HG03460 (cell line): Measurements from ENCODE around the gene ELP5.
A peak's percentile ranks its signal among the peaks of the same experiment; 100 is the strongest.

Experiments used
- ATAC-seq: cut with Tn5 transposase; IDR thresholded peaks from one replicate; pipeline ENCODE4 v1.9.1; 2021; ENCODE audit not compliant: unreplicated experiment

ELP5 gene

DNA sequence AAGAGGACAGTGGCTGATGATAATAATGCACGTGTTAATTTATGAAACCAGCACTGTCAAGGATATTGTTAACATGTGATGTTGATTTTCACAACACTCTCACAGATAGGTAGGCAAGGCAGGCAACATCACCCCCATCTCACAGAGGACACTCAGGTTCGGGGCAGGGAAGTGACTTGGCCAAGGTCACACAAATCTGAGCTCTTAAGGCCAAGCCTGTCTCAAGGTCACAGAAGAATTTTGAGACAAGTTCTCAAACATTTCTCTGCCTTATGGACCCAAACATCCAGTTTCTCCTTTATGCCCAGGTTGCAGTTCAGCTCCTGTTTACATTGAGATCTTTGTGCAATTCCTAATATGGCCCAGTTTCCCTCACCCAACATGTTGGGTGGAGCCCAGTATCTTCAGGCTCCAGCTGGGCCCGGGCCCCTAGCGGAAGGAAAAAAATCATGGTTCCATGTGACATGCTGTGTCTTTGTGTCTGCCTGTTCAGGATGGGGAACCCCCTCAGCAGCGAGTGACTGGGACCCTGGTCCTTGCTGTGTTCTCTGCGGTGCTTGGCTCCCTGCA, 30.8 kb downstream of the ELP5 start:
- ATAC-seq: no peak

DNA sequence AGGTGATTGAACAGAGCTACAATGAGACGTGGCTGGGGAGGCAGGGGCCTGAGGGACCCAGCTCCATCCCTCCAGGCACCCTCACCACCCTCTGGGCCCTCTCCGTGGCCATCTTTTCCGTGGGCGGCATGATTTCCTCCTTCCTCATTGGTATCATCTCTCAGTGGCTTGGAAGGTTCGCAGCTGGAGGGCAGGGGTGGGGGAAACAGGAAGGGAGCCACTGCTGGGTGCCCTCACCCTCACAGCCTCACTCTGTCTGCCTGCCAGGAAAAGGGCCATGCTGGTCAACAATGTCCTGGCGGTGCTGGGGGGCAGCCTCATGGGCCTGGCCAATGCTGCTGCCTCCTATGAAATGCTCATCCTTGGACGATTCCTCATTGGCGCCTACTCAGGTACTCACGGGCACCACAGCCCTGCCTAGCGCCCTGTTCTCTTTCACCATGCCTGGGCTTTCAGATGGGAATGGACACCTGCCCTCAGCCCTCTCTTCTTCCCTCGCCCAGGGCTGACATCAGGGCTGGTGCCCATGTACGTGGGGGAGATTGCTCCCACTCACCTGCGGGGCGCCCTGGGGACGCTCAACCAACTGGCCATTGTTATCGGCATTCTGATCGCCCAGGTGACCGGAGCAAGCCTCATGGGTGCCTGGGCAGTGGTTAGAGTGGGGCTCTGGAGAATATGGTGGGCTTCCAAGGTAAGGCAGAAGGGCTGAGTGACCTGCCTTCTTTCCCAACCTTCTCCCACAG, 31.6 kb downstream of the ELP5 start:
- ATAC-seq: no peak

DNA sequence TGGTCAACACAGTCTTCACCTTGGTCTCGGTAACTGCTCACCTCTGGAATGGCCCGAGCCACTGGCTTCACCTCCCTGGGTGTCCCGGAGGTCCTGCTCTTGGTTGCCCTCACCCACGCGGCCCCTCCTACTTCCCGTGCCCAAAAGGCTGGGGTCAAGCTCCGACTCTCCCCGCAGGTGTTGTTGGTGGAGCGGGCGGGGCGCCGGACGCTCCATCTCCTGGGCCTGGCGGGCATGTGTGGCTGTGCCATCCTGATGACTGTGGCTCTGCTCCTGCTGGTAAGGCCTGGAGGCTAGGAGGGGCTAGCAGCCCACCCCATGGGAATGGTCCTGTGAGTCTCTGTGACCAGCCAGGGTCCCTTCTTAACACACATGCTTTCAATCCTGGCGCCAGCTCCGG, 32.9 kb downstream of the ELP5 start:
- no peak for ATAC-seq

DNA sequence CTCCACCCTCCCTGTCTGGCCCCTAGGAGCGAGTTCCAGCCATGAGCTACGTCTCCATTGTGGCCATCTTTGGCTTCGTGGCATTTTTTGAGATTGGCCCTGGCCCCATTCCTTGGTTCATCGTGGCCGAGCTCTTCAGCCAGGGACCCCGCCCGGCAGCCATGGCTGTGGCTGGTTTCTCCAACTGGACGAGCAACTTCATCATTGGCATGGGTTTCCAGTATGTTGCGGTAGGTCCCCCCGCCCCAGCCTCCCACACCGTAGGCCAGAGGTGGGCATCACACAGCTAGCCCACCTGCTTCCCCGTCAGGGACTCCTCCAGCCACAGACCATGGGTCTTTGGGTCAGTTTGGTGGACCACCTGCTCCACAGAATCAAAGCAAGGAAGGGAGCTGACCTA, 33.7 kb downstream of the ELP5 start:
- no peak for ATAC-seq

DNA sequence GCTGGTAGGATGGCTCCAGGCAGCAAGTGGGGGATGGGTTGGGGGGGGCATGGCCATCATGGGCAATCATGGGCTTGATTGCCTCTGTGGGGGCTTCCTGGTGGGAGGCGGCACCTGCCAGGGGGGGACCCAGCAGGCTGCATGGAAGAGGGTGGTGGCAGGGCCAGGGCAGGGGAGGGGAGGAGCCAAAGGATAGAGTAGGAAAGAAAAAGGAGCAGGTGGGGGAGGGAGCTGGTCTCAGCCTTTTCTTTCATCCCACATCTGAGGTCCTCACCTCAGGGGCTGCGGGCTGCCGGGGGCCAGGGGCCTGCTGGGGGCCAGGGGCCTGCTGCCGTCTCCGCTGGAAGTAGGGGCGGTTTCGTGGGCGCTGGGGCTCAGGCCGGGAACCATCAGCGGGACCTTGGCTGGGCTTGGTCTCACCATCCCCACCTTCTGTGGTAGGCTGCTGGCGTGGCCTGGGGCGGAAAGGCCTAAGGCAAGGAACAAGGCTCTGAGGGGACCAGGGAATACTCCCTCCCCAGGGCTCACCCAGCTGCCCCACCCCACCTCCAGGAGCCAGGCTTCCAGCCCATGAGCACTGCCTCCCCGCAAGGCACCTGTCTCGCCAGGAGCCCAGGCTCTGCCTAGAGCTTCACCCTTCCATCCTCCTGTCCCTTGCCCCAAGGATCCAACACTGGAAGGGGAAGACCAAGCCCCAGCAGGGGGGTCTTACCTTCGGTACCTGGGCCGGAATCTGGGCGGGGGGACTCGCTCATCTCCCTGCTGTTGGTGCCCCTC, 37.4 kb downstream of the ELP5 start:
- ATAC-seq: no peak

DNA sequence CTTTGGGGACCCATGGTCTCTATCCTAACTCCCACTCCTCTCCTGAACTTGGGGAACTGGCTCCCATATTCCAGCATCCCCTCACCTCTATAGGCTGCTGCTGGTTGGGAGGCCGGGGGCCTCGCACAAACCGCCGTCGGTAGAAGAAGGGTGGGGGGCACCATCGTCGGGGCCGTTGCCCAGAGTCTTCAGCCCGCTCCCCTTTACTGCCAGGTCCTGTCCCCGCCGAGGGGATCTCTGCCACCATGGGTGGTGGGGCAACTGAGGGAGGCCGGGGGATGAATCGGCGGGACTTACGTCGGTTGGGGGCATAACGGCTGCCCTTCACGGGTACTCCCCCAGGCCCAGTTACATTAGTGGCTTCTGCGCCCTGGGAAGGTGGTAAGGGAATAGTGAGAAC, 38.2 kb downstream of the ELP5 start:
- no peak for ATAC-seq

DNA sequence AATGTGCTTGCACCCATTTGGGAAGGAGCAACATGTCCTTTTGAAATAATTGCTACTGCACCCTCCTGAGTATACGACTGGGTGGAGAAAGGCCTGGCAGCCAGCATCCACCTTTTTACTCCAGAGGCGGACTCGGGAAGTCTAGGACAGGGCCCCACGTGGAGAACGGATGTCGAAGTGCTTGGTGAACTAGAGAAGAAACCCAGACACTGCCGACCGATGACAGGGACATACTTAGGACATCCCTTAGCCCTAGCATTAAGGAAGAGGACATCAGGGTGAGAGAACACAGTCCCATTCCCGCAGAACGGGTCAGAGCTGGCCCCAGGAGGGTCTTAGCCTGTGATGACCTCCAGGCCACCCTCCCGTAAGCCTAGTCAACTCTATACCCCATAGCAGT, 38.7 kb downstream of the ELP5 start:
- ATAC-seq: no peak

DNA sequence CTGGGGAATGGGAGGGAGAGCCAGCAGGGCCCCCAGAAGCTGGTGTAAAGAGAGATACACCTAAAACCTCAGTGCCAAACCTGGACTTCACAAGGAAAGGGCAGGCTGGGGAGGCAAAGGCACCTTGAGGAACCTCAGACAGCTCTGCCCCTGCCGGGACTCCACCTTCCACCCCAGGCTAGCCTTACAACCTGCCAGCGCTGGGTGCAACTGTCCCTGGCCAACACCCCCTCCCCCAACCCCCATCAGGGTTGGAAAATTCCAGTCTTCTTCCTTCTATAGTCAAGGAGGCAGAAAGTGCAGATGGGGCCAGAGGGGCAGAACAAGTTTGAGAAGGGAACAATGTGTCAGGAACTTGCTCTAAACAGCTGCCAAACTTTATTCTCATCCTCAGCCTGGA, 40.2 kb downstream of the ELP5 start:
- ATAC-seq: no peak

DNA sequence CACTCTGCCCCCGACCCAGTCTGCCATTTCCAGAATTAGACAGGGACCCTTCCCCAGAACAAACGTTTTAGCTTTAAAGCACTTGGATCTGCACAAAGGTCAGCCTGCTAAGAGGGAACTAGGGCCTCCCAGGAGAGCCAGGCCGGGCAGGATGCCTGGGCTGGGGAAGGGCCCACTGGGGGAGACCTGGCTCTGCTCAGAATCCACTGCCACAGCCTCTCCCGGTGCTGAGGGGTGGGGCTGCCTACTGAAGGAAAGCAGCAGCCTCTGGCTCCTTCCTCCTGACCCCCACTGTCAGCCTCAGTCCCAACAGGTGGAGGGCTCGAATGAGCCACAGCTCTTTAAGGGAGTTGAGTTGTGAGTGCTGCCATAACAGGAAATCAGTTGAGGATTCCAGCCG, 40.7 kb downstream of the ELP5 start:
- no peak for ATAC-seq

DNA sequence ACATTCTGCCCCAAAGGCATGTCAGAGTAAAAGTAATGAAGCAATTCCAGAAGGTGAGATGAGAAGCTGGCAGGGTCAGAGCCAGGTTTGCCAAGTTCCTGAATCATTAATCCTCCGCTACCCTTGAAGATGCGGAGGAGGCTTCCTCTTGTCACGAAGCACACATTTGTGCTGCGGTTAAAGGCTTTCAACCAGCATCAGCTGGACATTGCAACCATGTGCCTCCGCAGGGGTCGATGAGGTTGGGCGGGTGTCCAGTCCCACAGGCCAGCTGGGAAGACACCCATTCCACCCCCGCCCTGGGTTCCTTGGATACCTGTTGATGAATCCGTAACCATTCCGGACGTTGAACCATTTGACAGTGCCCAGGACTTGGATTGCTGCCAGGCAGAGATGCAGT, 41.1 kb downstream of the ELP5 start:
- no peak for ATAC-seq

DNA sequence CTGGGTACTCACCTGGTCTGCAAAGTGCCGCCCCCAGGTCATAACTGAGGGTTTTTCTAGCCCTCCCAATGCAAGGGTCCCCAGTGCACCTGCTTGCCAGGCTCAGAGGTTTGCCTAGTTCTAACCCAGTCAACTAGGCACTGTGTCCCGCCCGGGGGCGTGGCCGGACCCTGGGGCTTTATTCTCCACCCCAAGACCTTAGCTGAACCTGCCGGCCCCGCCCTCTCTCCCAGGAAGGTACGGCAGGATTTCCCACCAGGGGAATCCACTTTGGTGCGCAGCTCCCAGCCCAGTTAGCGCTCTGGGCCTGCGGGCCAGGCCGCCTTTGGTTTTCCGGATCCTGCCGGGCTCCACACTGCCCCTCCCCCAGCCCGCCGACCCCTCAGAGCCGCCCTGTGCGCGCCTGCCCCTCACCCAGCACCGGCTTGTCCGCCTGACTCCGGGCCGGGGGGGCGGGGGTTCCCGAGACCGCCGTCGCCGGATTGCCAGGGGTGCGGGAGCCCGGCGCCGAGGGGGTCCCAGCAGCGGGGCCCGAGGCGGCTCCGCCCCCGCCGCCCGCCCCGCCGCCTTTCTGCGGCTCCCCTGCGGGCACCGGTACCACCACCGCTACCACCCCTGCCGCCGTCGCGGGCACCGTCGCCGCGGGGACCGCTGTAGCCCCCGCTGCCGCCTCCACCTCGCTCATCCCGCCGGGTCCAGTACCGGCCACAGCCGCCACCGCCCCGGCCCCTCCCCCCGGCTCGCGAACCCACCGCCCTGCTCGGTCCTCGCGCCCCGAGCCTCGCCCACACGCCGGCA, 42.0 kb downstream of the ELP5 start:
- no peak for ATAC-seq

DNA sequence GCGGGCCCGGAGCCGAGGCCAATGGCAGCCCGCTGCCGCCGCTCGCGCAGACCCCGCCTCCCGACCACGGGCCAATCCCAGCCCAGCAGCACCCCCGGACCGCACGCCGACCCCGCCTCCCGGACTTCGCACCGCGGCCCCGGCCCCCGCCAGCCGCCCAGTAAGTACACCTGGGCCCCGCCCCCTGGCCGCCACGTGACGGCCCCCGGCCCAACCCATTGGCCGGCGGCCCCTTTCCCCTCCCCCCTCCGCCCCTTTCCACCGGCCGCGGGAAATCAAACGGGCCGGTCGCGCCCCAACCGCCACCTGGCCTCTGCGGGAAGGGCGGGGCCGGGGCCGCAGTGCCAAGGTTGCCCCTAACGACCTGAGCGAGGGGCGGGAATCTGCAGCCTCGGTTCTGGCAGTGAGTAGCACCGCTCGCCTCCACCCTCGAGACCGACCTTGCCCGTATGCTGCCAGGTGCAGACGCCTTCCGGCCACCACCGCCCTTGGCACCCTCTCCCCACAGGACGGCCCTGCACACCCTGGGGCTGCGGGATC, 42.7 kb downstream of the ELP5 start, which contains the start of gene YBX2:
TSS of gene YBX2 (minus strand) at position 26 of the 540 bp plus-strand sequence. CDS start 139 bp downstream, outside the sequence.
- no peak for ATAC-seq

DNA sequence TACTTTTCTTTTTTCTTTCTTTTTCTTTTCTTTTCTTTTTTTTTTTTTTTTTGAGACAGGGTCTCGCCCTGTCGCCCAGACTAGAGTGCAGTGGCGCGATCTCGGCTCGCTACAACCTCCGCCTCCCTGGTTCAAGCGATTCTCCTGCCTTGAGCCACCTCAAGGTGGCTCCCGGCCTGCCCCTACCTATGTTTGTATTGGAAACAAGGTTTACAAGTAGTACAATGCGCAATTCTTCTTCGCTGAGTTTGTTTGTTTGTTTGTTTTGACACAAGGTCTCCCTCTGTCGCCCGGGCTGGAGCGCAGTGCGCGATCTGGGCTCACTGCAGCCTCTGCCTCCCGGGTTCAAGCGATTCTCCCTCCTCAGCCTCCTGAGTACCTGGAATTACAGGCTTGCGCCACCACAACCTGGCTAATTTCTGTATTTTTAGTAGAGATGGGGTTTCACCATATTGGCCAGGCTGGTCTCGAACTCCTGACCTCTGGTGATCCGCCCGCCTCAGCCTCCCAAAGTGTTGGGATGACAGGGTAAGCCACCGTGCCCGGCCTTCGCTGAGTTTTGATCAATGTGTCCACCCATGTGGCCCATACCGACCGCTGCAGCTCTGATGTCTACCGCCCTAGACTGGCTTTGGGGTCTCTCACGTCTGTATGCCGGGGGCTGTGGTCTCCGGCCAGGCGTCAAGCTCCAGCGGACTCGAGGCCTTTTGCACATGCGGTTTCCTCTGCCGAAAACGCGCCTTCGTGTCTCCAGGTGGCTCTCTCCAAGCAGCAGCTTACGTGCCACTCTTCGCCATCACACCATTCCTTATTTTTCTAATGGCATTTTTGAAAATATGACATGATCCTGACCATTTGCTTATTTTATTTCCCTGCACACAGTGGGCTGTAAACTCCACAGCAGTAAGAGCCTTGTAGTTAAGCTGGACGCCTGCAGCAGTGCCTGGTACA, 43.5 kb downstream of the ELP5 start:
- no peak for ATAC-seq

DNA sequence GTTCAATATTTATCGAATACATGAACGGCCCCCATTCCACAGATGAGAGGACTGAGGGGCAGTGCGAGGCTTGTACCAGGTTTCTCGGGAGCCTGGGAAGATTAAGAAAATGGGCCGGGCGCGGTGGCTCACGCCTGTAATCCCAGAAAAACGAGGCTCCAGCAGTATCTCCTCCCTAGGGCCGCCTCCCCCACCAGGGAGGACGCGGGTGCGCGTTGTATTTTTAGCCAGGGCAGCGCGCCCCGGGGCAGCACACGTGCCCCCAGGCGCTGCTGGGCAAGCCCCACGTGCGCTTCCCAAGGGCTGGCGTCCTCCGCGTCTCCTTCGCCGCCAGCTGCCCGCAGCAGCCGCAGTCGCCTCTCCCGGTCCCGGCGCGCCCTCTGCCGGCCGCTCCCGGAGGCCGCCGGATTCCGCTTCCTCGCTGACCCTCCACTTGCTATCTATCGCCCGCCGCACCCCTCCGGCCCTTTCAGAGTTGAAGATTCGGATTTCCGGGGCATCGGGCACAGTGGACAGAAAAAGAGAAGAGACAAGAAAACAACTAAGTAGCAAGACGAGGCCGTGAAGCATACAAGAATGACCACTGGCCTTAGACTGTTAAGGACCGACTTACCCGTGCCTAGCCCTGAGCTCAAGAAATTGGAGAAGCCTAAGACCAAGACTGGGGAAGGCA, 44.3 kb downstream of the ELP5 start:
- ATAC-seq: no peak

DNA sequence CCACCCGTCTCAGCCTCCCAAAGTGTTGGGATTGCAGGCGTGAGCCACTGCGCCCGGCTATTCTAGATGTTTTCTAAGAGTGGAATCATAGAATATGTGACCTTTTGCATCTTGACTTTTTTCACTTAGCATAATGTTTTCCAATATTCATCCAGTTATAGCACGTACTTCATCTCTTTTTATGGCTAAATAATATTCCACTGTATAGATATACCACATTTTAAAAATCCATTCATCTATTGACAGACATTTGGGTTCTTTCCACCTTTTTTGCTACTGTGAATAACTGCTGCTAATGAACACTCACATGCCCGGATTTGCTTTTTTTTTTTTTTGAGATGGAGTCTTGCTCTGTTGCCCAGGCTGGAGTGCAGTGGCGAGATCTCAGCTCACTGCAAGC, 52.2 kb downstream of the ELP5 start:
- no peak for ATAC-seq

DNA sequence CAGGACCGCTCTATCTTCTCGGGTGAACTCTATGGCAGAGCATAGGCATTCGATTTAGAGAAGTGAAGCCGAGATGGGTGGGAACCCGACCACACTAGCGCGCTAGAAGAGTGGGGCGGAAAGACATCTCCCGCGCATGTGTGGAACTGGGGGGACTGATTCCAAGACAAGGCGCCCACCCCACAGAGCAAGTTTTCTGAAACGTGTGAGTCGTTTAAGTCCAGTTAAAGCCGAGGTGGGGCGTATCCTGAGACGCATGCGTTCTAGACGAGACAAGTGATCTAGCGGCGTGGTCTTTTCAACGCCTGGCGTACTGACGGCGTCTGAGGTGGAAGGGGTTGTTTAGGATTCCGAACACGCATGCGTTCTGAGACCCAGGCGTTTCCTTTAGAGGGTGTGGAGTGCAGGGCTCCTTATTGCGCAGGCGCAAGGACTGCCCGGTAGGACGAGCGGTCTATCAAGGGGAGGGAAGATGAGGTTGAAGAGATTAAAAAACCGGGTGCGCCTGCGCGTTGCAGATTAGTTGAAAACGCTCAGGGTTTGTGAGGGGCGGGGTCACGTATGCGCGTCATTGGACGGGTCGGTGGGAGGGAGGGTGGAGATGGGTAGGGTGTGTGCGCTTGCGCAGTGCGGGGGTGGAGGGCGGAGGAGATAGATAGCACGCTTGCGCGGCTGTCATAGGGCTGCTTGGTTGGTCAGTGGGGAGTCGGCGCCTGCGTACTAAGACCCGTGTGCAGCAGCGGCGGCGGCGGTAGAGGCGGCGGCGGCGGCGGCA, 55.1 kb downstream of the ELP5 start, which contains the start of gene EIF5A:
TSS of gene EIF5A (plus strand) at position 718 of the 775 bp plus-strand sequence. CDS start 2,008 bp downstream, outside the sequence.
- ATAC-seq: peak; percentile 56

DNA sequence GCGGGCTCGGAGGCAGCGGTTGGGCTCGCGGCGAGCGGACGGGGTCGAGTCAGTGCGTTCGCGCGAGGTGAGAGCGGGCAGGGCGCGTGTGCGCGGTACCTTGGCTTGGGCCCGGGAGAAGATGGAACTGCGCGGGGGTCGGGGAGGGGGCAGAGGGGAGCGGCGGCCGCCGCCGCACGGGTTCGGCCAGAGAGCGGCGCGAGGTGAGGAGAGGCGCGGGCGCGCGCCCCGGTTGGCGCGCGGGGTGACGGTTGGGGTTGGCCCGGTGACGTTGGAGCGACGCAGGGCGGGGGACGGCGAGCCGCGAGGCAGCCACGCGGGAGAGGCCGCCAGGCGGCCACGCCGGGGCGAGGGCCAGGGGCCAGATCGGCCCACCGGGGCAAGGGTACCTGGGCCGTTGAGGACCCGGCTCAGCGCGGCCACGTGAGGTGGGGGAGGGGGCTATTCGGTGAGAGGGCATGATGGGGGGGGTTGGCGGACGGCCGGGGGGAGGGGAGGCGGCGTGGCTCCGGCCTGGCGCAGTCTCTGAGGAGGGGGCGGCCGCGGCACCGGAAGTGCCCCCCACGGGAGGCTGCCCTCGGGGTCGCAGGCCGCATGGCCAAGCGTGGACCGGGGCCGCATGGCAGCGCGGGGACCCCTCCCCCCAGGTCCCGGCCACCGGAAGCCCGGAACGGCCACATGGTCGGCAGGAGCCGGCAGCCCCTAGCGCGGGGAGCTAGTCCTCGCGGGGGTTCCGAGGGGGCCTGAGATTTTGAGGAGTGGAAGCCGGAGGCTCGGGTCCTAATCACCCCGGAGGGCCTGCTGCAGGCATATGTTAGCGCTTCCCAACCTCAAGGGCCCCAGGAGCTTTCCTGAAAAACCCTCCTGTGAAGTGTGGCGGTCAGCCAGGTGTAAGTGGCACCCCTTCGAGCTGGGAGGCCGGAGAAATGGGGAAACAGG, 55.9 kb downstream of the ELP5 start:
- no peak for ATAC-seq
